ENCODE results near the gene MGST3.
"Not testable (repeated sequence)": the region's sequence is repeated elsewhere in the genome, so short reads cannot be mapped to it uniquely, and the experiment has no call there.

Gene MGST3

GRCh38 chr1:165629848-165630628 is 996 bp upstream of the MGST3 start:
- DNase-seq, result no peak

GRCh38 chr1:165631342-165632151 is 513 bp downstream of the MGST3 start:
- DNase-seq, result peak; percentile 29

GRCh38 chr1:165632152-165632469 is 1.1 kb downstream of the MGST3 start:
- DNase-seq, result no peak

GRCh38 chr1:165632491-165632890 is 1.5 kb downstream of the MGST3 start:
- no peak for DNase-seq

- DNase-seq, result no peak
These were observed 2.6 kb downstream of the MGST3 start for GRCh38 chr1:165633614-165634013.

- no peak for DNase-seq
These were observed 3.3 kb downstream of the MGST3 start for GRCh38 chr1:165634154-165634921.

- DNase-seq, result no peak
These were observed 4.3 kb downstream of the MGST3 start for GRCh38 chr1:165635329-165635728.

- no peak for DNase-seq
These were observed 4.8 kb downstream of the MGST3 start for GRCh38 chr1:165635823-165636222.

GRCh38 chr1:165637427-165637826 is 6.4 kb downstream of the MGST3 start:
- no peak for DNase-seq

- not testable (repeated sequence) for DNase-seq
These were observed 7.2 kb downstream of the MGST3 start for GRCh38 chr1:165638211-165638610.

- DNase-seq, result no peak
These were observed 9.0 kb downstream of the MGST3 start for GRCh38 chr1:165639821-165640623.

- no peak for DNase-seq
These were observed 10.4 kb downstream of the MGST3 start for GRCh38 chr1:165641231-165641987.

GRCh38 chr1:165644064-165644735 is 13.2 kb downstream of the MGST3 start:
- DNase-seq, result no peak

- DNase-seq, result no peak
These were observed 14.8 kb downstream of the MGST3 start for GRCh38 chr1:165645654-165646366.

- DNase-seq, result no peak
These were observed 16.5 kb downstream of the MGST3 start for GRCh38 chr1:165647517-165647916.

- DNase-seq, result no peak
These were observed 16.9 kb downstream of the MGST3 start for GRCh38 chr1:165647970-165648369.

- no peak for DNase-seq
These were observed 18.0 kb downstream of the MGST3 start for GRCh38 chr1:165648919-165649572.

- no peak for DNase-seq
These were observed 20.1 kb downstream of the MGST3 start for GRCh38 chr1:165650981-165651625.

Data from effector CD4-positive, alpha-beta T cell (primary cell).